Measurements from ENCODE around the gene CCDC57. TPM values are rescaled to one million over a fixed set of nuclear protein-coding genes. Genes with fewer than 3 reads are reported as not detected.
A peak's percentile ranks its signal among the peaks of the same experiment; 100 is the strongest.
"Not testable (repeated sequence)": the region's sequence is repeated elsewhere in the genome, so short reads cannot be mapped to it uniquely, and the experiment has no call there.

The CCDC57 gene
- total and polyA plus RNA-seq, 3 experiments from 2014 or later = 39.2 to 77.6 (median 69.8) TPM

DNA sequence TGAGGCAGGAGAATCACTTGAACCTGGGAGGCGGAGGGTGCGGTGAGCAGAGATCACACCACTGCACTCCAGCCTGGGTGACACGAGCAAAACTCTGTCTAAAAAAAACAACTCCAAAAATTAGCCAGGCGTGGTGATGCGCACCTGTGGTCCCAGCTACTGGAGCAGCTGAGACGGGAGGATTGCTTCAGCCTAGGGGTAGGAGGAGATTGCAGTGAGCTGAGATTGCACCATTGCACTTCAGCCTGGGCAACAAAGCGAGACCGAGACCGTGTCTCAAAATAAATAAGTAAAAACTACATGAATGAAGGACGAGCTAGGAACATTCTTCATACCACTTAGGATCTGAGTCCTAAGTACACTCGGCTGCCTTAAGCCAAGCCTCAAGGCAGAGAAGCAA is 35.4 kb downstream of the CCDC57 start:
- Mint-ChIP-seq H3K27ac (no peak overlapping the region), H3K4me3 (no peak overlapping the region), H3K27me3 (peaks cover 0 to 1% of the 10 kb centered on the region in 2 donors), H3K4me1 (no peaks in the 10 kb centered on the region), H3K36me3 (peaks cover 0 to 66% (median 14%) of the 10 kb centered on the region in 3 donors), H3K9me3 (no peaks in the 10 kb centered on the region)
- no peak for DNase-seq
- Histone ChIP-seq H3K4me3 (ENCODE audit: low read length) (no peak overlapping the region), H3K36me3 (ENCODE audit: insufficient read depth, low read length) (no peaks in the 10 kb centered on the region), H3K27ac (ENCODE audit: low read depth, low read length) (no peak overlapping the region), H3K9me3 (ENCODE audit: low read length) (no peaks in the 10 kb centered on the region), H3K27me3 (ENCODE audit: insufficient read depth, low read length, poor library complexity, severe bottlenecking) (no peaks in the 10 kb centered on the region), H3K4me1 (ENCODE audit: insufficient read depth, low read length) (no peaks in the 10 kb centered on the region)
- CTCF ChIA-PET = no interaction called here
- POLR2A ChIA-PET = no interaction called here

- H3K9me3 Mint-ChIP-seq = no peaks in the 10 kb centered on the region
- H3K36me3 Mint-ChIP-seq = peaks cover 0 to 68% (median 14%) of the 10 kb centered on the region in 3 donors
- DNase-seq = no peak
- Histone ChIP-seq H3K27me3 (ENCODE audit: insufficient read depth, low read length, poor library complexity, severe bottlenecking) (no peaks in the 10 kb centered on the region), H3K4me1 (ENCODE audit: insufficient read depth, low read length) (no peaks in the 10 kb centered on the region), H3K27ac (ENCODE audit: low read depth, low read length) (no peak overlapping the region), H3K36me3 (ENCODE audit: insufficient read depth, low read length) (no peaks in the 10 kb centered on the region), H3K4me3 (ENCODE audit: low read length) (no peak overlapping the region), H3K9me3 (ENCODE audit: low read length) (no peaks in the 10 kb centered on the region)
- ChIA-PET CTCF (no interaction called here), POLR2A (no interaction called here)
- H3K27me3 Mint-ChIP-seq = peaks cover 0 to 1% of the 10 kb centered on the region in 2 donors
- no peaks in the 10 kb centered on the region for H3K4me1 Mint-ChIP-seq
- no peak overlapping the region for H3K4me3 Mint-ChIP-seq
- H3K27ac Mint-ChIP-seq = no peak overlapping the region
Observed at GRCh38 chr17:82175951-82176350, 36.7 kb downstream of the CCDC57 start.

- Histone ChIP-seq H3K36me3 (ENCODE audit: insufficient read depth, low read length) (no peaks in the 10 kb centered on the region), H3K27ac (ENCODE audit: low read depth, low read length) (no peak overlapping the region), H3K4me1 (ENCODE audit: insufficient read depth, low read length) (no peaks in the 10 kb centered on the region), H3K27me3 (ENCODE audit: insufficient read depth, low read length, poor library complexity, severe bottlenecking) (no peaks in the 10 kb centered on the region), H3K4me3 (ENCODE audit: low read length) (no peak overlapping the region), H3K9me3 (ENCODE audit: low read length) (no peaks in the 10 kb centered on the region)
- Mint-ChIP-seq H3K4me1 (no peaks in the 10 kb centered on the region), H3K9me3 (no peaks in the 10 kb centered on the region), H3K27ac (peak overlapping the region in 2 of 8 donors; percentile 12 to 58), H3K4me3 (no peak overlapping the region), H3K27me3 (peaks cover 0 to 1% of the 10 kb centered on the region in 2 donors), H3K36me3 (peaks cover 0 to 69% (median 14%) of the 10 kb centered on the region in 3 donors)
- ChIA-PET POLR2A (no interaction called here), CTCF (no interaction called here)
- no peak for DNase-seq
Observed at GRCh38 chr17:82175201-82175600, 37.4 kb downstream of the CCDC57 start.

GRCh38 chr17:82174042-82174857 is 38.4 kb downstream of the CCDC57 start:
- POLR2A ChIA-PET; H3K9me3 Mint-ChIP-seq; H3K27me3 Mint-ChIP-seq; H3K4me3 ChIP-seq (ENCODE audit: low read length); H3K36me3 ChIP-seq (ENCODE audit: insufficient read depth, low read length); H3K4me3 Mint-ChIP-seq; H3K4me1 ChIP-seq (ENCODE audit: insufficient read depth, low read length); DNase-seq; H3K4me1 Mint-ChIP-seq; H3K9me3 ChIP-seq (ENCODE audit: low read length); H3K27me3 ChIP-seq (ENCODE audit: insufficient read depth, low read length, poor library complexity, severe bottlenecking); CTCF ChIA-PET; H3K27ac ChIP-seq (ENCODE audit: low read depth, low read length): not testable (repeated sequence)
- Mint-ChIP-seq H3K27ac (peak overlapping the region in 2 of 8 donors; percentile 23 to 75), H3K36me3 (peaks cover 6 to 71% (median 16%) of the 10 kb centered on the region in 3 donors)

DNA sequence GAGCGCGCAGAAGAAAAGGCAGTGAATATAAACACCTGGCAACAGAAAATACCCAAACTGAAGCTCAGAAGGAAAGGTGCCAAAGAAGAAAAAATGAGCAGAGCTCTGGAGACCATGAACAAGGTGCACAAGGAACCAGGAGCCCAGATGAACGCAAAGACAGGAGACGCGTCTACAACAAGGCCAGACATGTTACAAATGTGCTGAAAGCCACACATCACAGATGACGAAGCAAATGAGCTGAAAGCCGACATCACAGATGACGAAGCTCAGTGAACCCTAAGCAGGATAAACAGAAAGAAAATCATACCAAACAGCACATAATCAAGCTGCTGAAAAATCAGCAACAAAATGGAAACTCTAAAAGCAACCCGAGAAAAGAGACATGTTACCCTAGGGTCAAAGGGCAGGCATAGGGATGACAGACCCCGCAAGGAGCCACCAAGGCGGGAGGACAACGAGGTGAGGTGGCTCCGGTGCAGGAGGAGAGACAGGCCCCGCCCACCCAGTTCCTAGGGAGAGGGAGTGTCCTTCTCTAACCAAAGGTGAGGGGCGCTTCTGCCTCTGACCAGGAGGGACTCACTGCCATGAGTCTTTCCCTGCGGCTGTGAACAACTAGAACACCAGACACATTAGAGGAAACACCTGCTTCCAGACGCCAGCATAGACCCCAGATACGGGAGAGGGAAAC is 39.1 kb downstream of the CCDC57 start:
- Histone ChIP-seq H3K36me3 (ENCODE audit: insufficient read depth, low read length) (no peaks in the 10 kb centered on the region), H3K27me3 (ENCODE audit: insufficient read depth, low read length, poor library complexity, severe bottlenecking) (no peaks in the 10 kb centered on the region), H3K9me3 (ENCODE audit: low read length) (no peaks in the 10 kb centered on the region), H3K27ac (ENCODE audit: low read depth, low read length) (no peak overlapping the region), H3K4me3 (ENCODE audit: low read length) (no peak overlapping the region), H3K4me1 (ENCODE audit: insufficient read depth, low read length) (no peaks in the 10 kb centered on the region)
- Mint-ChIP-seq H3K4me3 (no peak overlapping the region), H3K27ac (peak overlapping the region in 1 of 8 donors; percentile 32), H3K4me1 (no peaks in the 10 kb centered on the region), H3K9me3 (no peaks in the 10 kb centered on the region), H3K27me3 (peaks cover 0 to 1% of the 10 kb centered on the region in 2 donors), H3K36me3 (peaks cover 6 to 70% (median 16%) of the 10 kb centered on the region in 3 donors)
- POLR2A ChIA-PET = no interaction called here
- no peak for DNase-seq
- CTCF ChIA-PET = interaction anchor here (1.1 kb wide), 1 partner anchor 22 kb away, joined by 3 read pairs; no protein-coding TSS in a partner anchor

DNA sequence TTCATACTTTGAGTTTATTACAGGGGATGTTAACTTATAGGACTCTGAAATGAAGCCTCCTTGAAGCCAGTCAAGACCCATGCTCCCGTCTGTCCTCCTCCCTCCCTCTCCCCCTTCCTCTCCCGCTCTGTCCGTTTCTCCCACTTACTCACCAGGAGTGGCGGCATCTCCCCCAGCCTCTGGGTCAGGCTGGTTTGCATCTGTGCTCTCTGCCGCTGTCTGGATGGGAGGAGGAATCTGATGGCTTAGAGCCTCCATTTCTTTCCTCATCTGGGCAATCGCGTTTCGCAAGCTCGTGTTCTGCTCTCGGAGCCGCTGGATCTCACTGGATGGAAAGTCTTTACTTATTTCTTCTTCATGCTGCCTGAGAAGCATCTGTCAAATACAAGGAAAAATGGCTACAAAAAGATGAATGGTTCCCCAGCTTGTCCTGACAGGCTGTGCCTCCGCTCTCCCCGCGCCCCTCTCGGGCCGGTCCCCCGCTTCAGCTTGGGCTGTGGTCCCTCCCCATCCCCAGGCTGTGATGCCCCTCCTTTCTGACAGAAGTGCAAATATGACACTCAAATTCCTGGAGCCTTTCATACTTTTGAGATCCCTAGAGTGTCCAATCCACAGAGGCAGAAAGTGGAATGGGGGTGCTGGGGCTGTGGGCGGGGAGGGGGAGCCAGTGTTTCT is 40.0 kb downstream of the CCDC57 start:
- H3K4me3 ChIP-seq (ENCODE audit: low read length) = no peak overlapping the region
- DNase-seq = no peak
- Mint-ChIP-seq H3K36me3 (peaks cover 6 to 69% (median 18%) of the 10 kb centered on the region in 3 donors), H3K4me1 (no peaks in the 10 kb centered on the region), H3K27me3 (peaks cover 0 to 1% of the 10 kb centered on the region in 2 donors), H3K4me3 (no peak overlapping the region), H3K9me3 (no peaks in the 10 kb centered on the region), H3K27ac (peak overlapping the region in 1 of 8 donors; percentile 50)
- no peaks in the 10 kb centered on the region for H3K4me1 ChIP-seq (ENCODE audit: insufficient read depth, low read length)
- no peaks in the 10 kb centered on the region for H3K9me3 ChIP-seq (ENCODE audit: low read length)
- ChIA-PET CTCF (interaction anchor here (1.1 kb wide), 1 partner anchor 23 kb away, joined by 3 read pairs; no protein-coding TSS in a partner anchor), POLR2A (no interaction called here)
- H3K27ac ChIP-seq (ENCODE audit: low read depth, low read length) = no peak overlapping the region
- H3K36me3 ChIP-seq (ENCODE audit: insufficient read depth, low read length) = no peaks in the 10 kb centered on the region
- no peaks in the 10 kb centered on the region for H3K27me3 ChIP-seq (ENCODE audit: insufficient read depth, low read length, poor library complexity, severe bottlenecking)

GRCh38 chr17:82171750-82172375 is 40.8 kb downstream of the CCDC57 start:
- H3K36me3 Mint-ChIP-seq = peaks cover 6 to 69% (median 18%) of the 10 kb centered on the region in 3 donors
- H3K4me1 ChIP-seq (ENCODE audit: insufficient read depth, low read length) = no peaks in the 10 kb centered on the region
- DNase-seq = no peak
- H3K9me3 Mint-ChIP-seq = no peaks in the 10 kb centered on the region
- H3K27ac ChIP-seq (ENCODE audit: low read depth, low read length) = no peak overlapping the region
- peaks cover 0 to 1% of the 10 kb centered on the region in 2 donors for H3K27me3 Mint-ChIP-seq
- no peak overlapping the region for H3K4me3 Mint-ChIP-seq
- H3K36me3 ChIP-seq (ENCODE audit: insufficient read depth, low read length) = no peaks in the 10 kb centered on the region
- H3K4me3 ChIP-seq (ENCODE audit: low read length) = no peak overlapping the region
- H3K27ac Mint-ChIP-seq = peak overlapping the region in 2 of 8 donors; percentile 9 to 70
- no peaks in the 10 kb centered on the region for H3K27me3 ChIP-seq (ENCODE audit: insufficient read depth, low read length, poor library complexity, severe bottlenecking)
- ChIA-PET CTCF (no interaction called here), POLR2A (no interaction called here)
- no peaks in the 10 kb centered on the region for H3K9me3 ChIP-seq (ENCODE audit: low read length)
- H3K4me1 Mint-ChIP-seq = no peaks in the 10 kb centered on the region

All from CD8-positive, alpha-beta memory T cell (primary cell).